GM19238 (cell line): Measurements from ENCODE around the gene PRKCB.

Source experiments
- DNase-seq: peaks from one replicate; pipeline ENCODE4 v3.0.0; 2011; ENCODE audit warnings: low spot score; ENCODE audit not compliant: insufficient read length

PRKCB gene

GRCh38 chr16:23865853-23866252, 30.1 kb downstream of the PRKCB start:
- no peak for DNase-seq

- no peak for DNase-seq
These were observed 30.8 kb downstream of the PRKCB start for GRCh38 chr16:23866621-23867020.

DNA sequence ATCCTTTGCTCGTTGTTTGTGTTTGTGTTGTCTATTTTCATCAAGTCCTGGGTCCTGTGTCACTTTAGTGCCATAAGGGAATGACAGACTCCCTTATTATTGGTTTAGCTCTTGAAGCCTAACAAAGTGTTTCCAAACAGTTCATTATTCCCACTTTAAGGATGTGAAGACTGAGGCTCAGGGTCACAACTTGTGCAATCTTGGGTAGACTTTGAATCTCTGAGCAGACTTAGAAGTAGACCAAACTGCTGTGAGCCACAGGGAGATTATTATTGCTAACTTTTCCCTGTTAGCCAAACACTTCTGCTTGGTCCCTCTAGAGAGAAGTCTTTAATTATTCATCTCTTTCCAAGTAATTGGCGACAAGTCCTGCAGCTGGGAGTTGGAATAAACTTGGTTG, 31.8 kb downstream of the PRKCB start:
- no peak for DNase-seq

- DNase-seq, result no peak
These were observed 32.4 kb downstream of the PRKCB start for GRCh38 chr16:23868136-23868535.

- no peak for DNase-seq
These were observed 33.3 kb downstream of the PRKCB start for GRCh38 chr16:23869052-23869451.

DNA sequence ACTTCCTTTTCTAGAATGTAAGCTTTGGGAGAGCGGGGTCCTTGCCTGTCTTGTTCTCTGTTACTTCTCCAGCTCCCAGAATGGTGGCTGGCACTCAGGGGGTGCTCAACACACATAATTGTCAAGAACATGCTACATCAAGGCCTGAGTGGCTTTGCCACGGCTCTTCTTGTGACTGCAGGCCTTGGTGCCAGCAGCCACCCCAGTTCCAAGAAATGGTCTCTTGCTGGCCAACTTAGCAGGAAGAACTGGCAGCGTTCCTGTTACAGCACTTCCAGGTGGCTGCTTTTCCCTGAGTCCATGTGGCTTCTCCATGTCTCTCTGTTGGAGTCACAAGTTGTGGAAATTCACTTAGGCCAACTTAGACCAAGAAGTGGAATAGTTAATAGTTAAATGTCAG, 36.1 kb downstream of the PRKCB start:
- DNase-seq, result no peak

GRCh38 chr16:23874613-23875294, 39.0 kb downstream of the PRKCB start:
- DNase-seq, result no peak

DNA sequence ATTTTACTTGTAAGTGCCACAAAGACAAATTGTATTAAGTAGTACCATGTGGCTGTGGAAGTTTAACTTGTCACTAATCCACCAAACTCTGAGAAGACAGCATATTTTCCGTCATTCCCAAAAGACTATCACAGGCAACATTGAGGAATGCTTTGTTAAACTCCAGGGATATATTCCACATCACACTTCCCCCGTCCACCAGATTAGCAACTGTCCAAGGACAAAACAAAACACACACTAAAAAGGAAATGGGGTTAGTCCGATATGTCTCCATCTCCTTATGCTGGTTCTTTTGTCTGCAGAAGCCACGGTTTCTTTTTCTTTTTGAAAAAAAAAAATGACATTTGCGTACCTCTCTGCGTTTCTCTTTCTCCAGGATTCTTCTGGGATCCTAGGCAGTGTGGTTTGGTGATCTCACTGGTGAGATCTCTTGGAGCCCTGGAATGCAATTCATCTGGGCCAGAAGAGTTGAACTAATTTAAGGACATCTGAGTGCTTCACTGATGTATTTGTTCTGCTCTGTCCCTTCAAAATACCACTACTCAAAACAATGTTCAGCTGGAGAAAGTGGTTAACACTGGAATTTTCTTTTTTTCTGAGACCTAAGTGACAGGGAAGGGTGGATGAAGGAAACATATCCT, 40.6 kb downstream of the PRKCB start:
- no peak for DNase-seq

- DNase-seq, result no peak
These were observed 41.6 kb downstream of the PRKCB start for GRCh38 chr16:23877107-23878070.

GRCh38 chr16:23879735-23880373, 44.1 kb downstream of the PRKCB start:
- no peak for DNase-seq

DNA sequence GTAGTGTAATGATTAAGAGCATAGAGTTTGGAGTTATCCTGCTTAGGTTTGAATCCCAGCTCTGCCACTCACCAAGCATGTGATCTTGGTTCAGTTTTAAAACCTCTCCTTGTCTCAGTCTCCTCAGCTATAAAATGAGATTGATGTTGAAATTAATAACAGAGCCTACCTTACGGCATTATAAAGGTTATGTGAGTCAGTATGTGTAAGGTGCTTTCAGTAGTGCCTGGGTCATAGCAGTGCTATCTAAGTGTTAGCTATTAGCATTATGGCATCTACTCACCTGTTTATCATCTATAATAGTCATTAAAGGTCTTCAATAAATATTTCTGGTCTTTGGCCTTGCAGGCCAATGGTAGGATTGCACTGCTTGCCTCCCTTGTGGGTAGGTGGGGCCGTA, 53.4 kb downstream of the PRKCB start:
- no peak for DNase-seq

GRCh38 chr16:23893986-23894385, 58.2 kb downstream of the PRKCB start:
- DNase-seq, result no peak

DNA sequence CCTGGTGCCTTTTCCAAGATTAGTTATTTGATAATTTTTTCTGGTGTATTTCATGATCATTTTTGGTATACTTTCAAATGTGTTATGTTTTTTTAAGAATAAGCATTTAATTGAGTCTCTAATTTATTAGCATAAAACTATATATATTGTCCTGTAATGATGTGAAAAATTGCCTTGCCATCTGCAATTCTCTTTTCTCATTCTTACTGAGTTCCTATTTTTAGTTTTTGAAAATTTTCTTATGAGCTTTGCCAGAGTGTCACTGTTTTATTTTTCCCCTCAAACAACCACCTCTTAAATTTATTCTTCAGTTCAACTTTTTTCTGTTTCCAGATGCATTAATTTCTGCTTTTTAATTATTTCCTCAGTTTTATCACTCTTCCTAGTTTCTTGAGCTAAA, 59.3 kb downstream of the PRKCB start:
- no peak for DNase-seq

DNA sequence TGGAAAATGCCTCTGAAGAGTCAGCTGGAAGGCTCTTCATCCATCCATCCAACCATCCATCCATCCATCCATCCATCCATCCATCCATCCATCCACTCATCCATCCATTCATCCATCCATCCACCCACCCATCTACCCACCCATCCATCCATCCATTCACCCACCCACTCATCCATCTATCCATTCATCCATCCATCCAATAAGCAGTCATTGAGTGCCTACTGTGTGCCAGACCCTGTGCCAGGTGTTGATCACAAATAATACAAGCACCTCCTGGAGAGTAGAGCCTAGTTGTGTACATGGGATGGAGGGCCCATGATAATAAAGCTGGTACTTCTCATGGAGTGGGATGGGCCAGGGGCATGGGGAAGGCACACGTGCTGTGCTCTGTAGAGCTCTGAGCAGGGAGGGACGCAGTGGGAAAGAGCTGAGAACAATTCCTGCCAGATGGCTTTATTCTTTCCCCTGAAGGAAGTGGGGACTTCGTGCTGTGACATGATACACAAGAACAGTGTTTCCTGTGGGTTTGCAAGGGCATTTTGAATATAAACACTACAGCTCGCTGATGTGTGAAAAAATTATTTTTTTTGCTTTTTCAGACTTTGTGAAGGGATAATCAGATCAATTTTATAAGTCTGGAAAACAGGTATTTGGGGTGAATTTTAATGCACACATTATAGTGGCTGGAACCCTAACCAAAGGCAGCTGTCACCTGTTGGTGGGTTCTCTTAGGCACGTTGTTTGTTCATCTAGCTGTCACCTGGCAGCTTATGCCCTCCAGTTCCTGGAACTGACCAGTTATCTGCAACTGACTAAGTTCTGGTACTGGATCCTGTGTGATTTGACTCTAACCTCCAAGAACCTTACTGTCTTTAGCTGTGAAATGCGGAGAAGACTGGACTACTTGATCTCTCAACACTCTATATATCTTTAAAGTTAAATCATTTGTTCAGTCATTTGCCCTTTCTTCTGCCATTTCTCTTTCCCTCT, 61.3 kb downstream of the PRKCB start:
- no peak for DNase-seq

GRCh38 chr16:23898682-23899430, 63.1 kb downstream of the PRKCB start:
- no peak for DNase-seq

DNA sequence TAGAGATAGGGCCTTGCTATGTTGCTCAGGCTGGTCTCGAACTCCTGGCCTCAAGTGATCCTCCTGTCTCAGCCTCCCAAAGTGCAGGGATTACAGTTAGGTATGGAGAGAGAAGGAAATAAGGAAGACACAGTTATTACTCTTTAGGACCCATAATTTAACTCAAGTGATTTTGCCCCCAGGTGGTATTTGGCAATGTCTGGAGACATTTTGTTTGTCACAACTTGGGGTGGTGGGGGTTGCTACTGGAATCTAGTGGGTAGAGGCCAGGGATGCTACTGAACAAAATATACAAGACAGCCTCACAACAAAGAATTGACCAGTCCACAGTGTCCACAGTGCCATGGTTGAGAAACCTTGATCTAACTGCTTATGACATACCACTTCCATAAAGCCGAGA, 64.1 kb downstream of the PRKCB start:
- no peak for DNase-seq

- no peak for DNase-seq
These were observed 64.8 kb downstream of the PRKCB start for GRCh38 chr16:23900480-23901177.

DNA sequence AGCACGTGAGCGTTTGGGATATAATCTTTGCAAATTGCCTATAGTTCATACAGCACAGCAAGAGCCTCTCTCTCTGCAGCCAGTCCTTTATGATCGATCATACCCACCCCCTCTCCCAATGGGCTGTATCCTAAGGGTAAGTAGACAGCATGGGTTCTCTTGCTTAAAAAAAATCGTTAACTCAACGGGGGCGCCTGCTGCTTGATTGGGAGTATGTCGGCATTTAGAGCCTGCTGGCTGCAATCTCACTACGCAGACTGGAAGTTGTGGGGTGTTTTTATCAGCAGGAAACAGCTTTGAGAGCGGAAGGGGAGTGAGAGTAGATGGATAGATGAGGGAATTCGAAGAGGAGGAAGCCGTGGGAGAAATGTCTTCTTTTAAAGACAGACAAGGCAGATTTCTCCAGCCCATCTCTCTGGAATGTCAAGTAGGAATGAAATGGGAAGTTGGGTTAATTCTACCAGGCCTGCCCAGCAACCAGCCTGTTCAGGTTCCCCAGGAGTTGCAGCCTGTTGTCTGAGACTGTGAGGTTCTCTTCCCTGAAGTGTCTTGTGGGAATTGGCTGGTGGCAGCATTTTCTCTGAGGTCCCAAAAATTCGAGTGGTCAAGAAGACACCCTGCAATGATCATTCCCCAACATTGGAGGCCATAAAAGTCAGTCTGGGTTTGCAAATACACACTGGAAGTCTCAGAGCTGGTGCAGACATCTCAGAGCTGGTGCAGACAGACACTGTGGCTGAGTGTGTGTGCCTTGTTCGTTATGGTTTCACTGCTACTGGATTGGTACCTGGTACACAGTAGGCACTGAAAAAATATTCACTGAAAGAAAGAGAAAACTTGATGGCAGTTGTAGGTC, 65.6 kb downstream of the PRKCB start:
- no peak for DNase-seq
